Neural crest cell (in vitro differentiated cells): ENCODE data around the gene SIRT1. TPM values are rescaled to one million over a fixed set of nuclear protein-coding genes. Genes with fewer than 3 reads are reported as not detected.
"Not testable (repeated sequence)": the region's sequence is repeated elsewhere in the genome, so short reads cannot be mapped to it uniquely, and the experiment has no call there.

Source experiments
- DNase-seq: peaks from one replicate; pipeline ENCODE4 v3.0.0; 2021; ENCODE audit warnings: low read depth, mixed read lengths, low spot score
- H3K27ac Mint-ChIP-seq: one replicate; pipeline ENCODE4 v1.8.0; 2021; ENCODE audit warnings: mild to moderate bottlenecking, mixed read lengths; ENCODE audit not compliant: unreplicated experiment
- H3K27me3 Mint-ChIP-seq: 2 replicates; pipeline ENCODE4 v1.8.0; 2021; ENCODE audit warnings: low read depth, mild to moderate bottlenecking, mixed read lengths
- H3K36me3 Mint-ChIP-seq: 2 replicates; pipeline ENCODE4 v1.8.0; 2021; ENCODE audit warnings: low read depth, mild to moderate bottlenecking, mixed read lengths
- H3K4me1 Mint-ChIP-seq: 2 replicates; pipeline ENCODE4 v1.8.0; 2021; ENCODE audit warnings: mixed read lengths
- H3K4me3 Mint-ChIP-seq: one replicate; pipeline ENCODE4 v1.8.0; 2021; ENCODE audit warnings: mild to moderate bottlenecking, mixed read lengths
- H3K9me3 Mint-ChIP-seq: 2 replicates; pipeline ENCODE4 v1.8.0; 2021; ENCODE audit warnings: mixed read lengths
- CTCF ChIP-seq: fragments of 200-600 bp; sonication (generic); conservative IDR thresholded peaks from 2 replicates; pipeline ENCODE4 v1.5.0; 2021; ENCODE audit warnings: antibody characterized with exemption, mild to moderate bottlenecking
- long read RNA-seq: library from polyadenylated mRNA; unstranded; transcript quantifications from one replicate; pipeline ENCODE4 v2.0.0, GENCODE V29; 2020
- total RNA-seq: library from RNA; stranded (reverse); gene quantifications from 2 replicates; pipeline ENCODE4 v1.2.1, GENCODE V29; 2021

Gene SIRT1
- total RNA-seq: 30.9 and 33.0 TPM in 2 replicates
- long read RNA-seq, partial matches to known transcripts: 2 of 3 reads
- long read RNA-seq, other reads (novel, unspliced or antisense): 1 of 3 reads

- H3K9me3 Mint-ChIP-seq: no peaks in the 10 kb centered on the region
- H3K36me3 Mint-ChIP-seq: peaks cover 15% of the 10 kb centered on the region
- peaks cover 23% of the 10 kb centered on the region for H3K4me1 Mint-ChIP-seq
These were observed at the start of gene SIRT1 for GRCh38 chr10:67884313-67884841. TSS of gene SIRT1 (plus strand) at chr10:67884656. CDS start at chr10:67884722, 66 bp downstream.

GRCh38 chr10:67835541-67836394 lies 48.7 kb upstream of the SIRT1 start:
- H3K27ac Mint-ChIP-seq: not testable (repeated sequence)

More at GRCh38 chr10:67884313-67884841, at the start of gene SIRT1:
- peak; percentile 95 for DNase-seq
- no peaks in the 10 kb centered on the region for H3K27me3 Mint-ChIP-seq
- no peak for TF ChIP-seq CTCF
- H3K27ac Mint-ChIP-seq: peak within 1 kb of the TSS; percentile 95
- peak within 1 kb of the TSS; percentile 97 for H3K4me3 Mint-ChIP-seq

GRCh38 chr10:67836488-67836887 lies 48.0 kb upstream of the SIRT1 start:
- no peak for DNase-seq
- no peak for TF ChIP-seq CTCF
- peaks cover 10% of the 10 kb centered on the region for H3K4me1 Mint-ChIP-seq
- no peaks in the 10 kb centered on the region for H3K36me3 Mint-ChIP-seq
- H3K9me3 Mint-ChIP-seq: peaks cover 2% of the 10 kb centered on the region
- H3K27ac Mint-ChIP-seq: no peak overlapping the region
- H3K4me3 Mint-ChIP-seq: no peak overlapping the region
- H3K27me3 Mint-ChIP-seq: no peaks in the 10 kb centered on the region

More at GRCh38 chr10:67835541-67836394, 48.7 kb upstream of the SIRT1 start:
- not testable (repeated sequence) for H3K36me3 Mint-ChIP-seq, H3K27me3 Mint-ChIP-seq, H3K9me3 Mint-ChIP-seq, DNase-seq, H3K4me3 Mint-ChIP-seq
- H3K4me1 Mint-ChIP-seq: peaks cover 10% of the 10 kb centered on the region

GRCh38 chr10:67836972-67837371 lies 47.5 kb upstream of the SIRT1 start:
- no peaks in the 10 kb centered on the region for H3K36me3 Mint-ChIP-seq
- H3K27me3 Mint-ChIP-seq: no peaks in the 10 kb centered on the region
- peaks cover 2% of the 10 kb centered on the region for H3K9me3 Mint-ChIP-seq
- TF ChIP-seq CTCF: no peak
- peaks cover 10% of the 10 kb centered on the region for H3K4me1 Mint-ChIP-seq
- no peak overlapping the region for H3K27ac Mint-ChIP-seq
- no peak for DNase-seq
- H3K4me3 Mint-ChIP-seq: no peak overlapping the region

GRCh38 chr10:67837541-67838314 lies 46.7 kb upstream of the SIRT1 start, which contains the start of gene DNAJC12:
TSS of gene DNAJC12 (minus strand) at chr10:67838188. CDS start at chr10:67838011, 177 bp downstream.
- H3K27me3 Mint-ChIP-seq: no peaks in the 10 kb centered on the region
- no peak for TF ChIP-seq CTCF
- H3K4me3 Mint-ChIP-seq: peak within 1 kb of the TSS; percentile 31
- no peak for DNase-seq
- peaks cover 2% of the 10 kb centered on the region for H3K9me3 Mint-ChIP-seq
- no peaks in the 10 kb centered on the region for H3K36me3 Mint-ChIP-seq
- peaks cover 10% of the 10 kb centered on the region for H3K4me1 Mint-ChIP-seq
- H3K27ac Mint-ChIP-seq: no peak within 1 kb of the TSS

GRCh38 chr10:67839511-67839910 lies 44.9 kb upstream of the SIRT1 start:
- not testable (repeated sequence) for H3K27me3 Mint-ChIP-seq, DNase-seq, H3K36me3 Mint-ChIP-seq, H3K9me3 Mint-ChIP-seq, H3K4me3 Mint-ChIP-seq, H3K27ac Mint-ChIP-seq
- H3K4me1 Mint-ChIP-seq: peaks cover 10% of the 10 kb centered on the region
